WERI-Rb-1 (cell line): ENCODE results near the gene DHX8.

Source experiments
- DNase-seq: peaks from one replicate; pipeline ENCODE4 v3.0.0-alpha.2; 2020
- H3K27ac ChIP-seq: fragments of 250-450 bp; sonication (Bioruptor Pico); 2 replicates; pipeline ENCODE4 v1.5.1; 2020; ENCODE audit warnings: mild to moderate bottlenecking, moderate library complexity
- H3K27me3 ChIP-seq: fragments of 250-450 bp; sonication (Bioruptor Pico); 2 replicates; pipeline ENCODE4 v1.5.1; 2021; ENCODE audit warnings: mild to moderate bottlenecking, low read depth, moderate library complexity; ENCODE audit not compliant: insufficient read depth, severe bottlenecking
- H3K36me3 ChIP-seq: fragments of 250-450 bp; sonication (Bioruptor Pico); 2 replicates; pipeline ENCODE4 v1.5.1; 2020; ENCODE audit warnings: mild to moderate bottlenecking, moderate library complexity
- H3K4me3 ChIP-seq: 2 replicates; pipeline ENCODE4 v1.5.1; 2011; ENCODE audit warnings: low read depth, mild to moderate bottlenecking, control low read depth, low read length
- H3K9me3 ChIP-seq: fragments of 250-450 bp; sonication (Bioruptor Pico); 2 replicates; pipeline ENCODE4 v1.5.1; 2021; ENCODE audit warnings: mild to moderate bottlenecking, moderate library complexity; ENCODE audit not compliant: severe bottlenecking
- TF ChIP-seq, protein P1 (sequence below): IDR thresholded peaks from 2 replicates; pipeline ENCODE4 v1.5.1; 2011; ENCODE audit warnings: low read depth, mild to moderate bottlenecking, control low read depth, inconsistent platforms, low read length

Gene DHX8

GRCh38 chr17:43546319-43547188, 62.8 kb downstream of the DHX8 start, which contains the start of gene ETV4:
ETV4 (minus strand) TSS chr17:43546340; CDS start chr17:43545617, 723 bp downstream.
- Histone ChIP-seq H3K27me3 (peaks cover 54% of the 10 kb centered on the region), H3K9me3 (no peaks in the 10 kb centered on the region), H3K4me3 (peak within 1 kb of the TSS; percentile 49), H3K36me3 (no peaks in the 10 kb centered on the region), H3K27ac (no peak within 1 kb of the TSS)
- DNase-seq: peak; percentile 98
- TF ChIP-seq, protein P1, sequence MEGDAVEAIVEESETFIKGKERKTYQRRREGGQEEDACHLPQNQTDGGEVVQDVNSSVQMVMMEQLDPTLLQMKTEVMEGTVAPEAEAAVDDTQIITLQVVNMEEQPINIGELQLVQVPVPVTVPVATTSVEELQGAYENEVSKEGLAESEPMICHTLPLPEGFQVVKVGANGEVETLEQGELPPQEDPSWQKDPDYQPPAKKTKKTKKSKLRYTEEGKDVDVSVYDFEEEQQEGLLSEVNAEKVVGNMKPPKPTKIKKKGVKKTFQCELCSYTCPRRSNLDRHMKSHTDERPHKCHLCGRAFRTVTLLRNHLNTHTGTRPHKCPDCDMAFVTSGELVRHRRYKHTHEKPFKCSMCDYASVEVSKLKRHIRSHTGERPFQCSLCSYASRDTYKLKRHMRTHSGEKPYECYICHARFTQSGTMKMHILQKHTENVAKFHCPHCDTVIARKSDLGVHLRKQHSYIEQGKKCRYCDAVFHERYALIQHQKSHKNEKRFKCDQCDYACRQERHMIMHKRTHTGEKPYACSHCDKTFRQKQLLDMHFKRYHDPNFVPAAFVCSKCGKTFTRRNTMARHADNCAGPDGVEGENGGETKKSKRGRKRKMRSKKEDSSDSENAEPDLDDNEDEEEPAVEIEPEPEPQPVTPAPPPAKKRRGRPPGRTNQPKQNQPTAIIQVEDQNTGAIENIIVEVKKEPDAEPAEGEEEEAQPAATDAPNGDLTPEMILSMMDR: no peak

GRCh38 chr17:43547189-43547550, 63.4 kb downstream of the DHX8 start:
- H3K27ac ChIP-seq: no peak overlapping the region
- no peak overlapping the region for H3K4me3 ChIP-seq
- no peak for DNase-seq
- TF ChIP-seq, protein P1: no peak
- H3K36me3 ChIP-seq: no peaks in the 10 kb centered on the region
- peaks cover 48% of the 10 kb centered on the region for H3K27me3 ChIP-seq
- H3K9me3 ChIP-seq: no peaks in the 10 kb centered on the region

- no peaks in the 10 kb centered on the region for H3K9me3 ChIP-seq
- no peak overlapping the region for H3K4me3 ChIP-seq
- no peaks in the 10 kb centered on the region for H3K36me3 ChIP-seq
- H3K27ac ChIP-seq: no peak overlapping the region
- TF ChIP-seq, protein P1: no peak
- H3K27me3 ChIP-seq: peaks cover 42% of the 10 kb centered on the region
- DNase-seq: no peak
These were observed 64.0 kb downstream of the DHX8 start for GRCh38 chr17:43547659-43548256.

- Histone ChIP-seq H3K36me3 (no peaks in the 10 kb centered on the region), H3K4me3 (no peak overlapping the region), H3K9me3 (no peaks in the 10 kb centered on the region), H3K27me3 (peaks cover 34% of the 10 kb centered on the region), H3K27ac (no peak overlapping the region)
- DNase-seq: no peak
- TF ChIP-seq, protein P1: no peak
These were observed 65.1 kb downstream of the DHX8 start for GRCh38 chr17:43548689-43549379.

DNA sequence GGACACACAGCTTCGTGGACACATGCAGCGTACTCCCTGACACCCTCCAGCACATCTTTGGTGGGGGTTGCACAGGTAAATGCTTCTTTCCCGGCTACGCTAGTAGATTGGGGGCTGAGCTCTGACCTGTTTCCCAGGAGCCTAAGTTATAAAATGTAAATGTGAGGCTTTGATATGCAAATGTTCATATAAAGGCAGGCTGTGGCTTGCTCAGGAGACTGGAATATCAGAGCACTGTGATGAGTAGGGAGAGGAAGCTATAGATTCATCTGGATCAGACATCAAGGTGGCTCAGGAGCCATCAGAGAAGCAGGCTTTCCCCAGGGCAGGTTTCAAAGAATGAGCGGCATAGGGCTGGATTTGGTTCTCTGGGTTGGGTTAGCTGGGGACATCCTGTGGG, 65.7 kb downstream of the DHX8 start:
- Histone ChIP-seq H3K27me3 (peaks cover 27% of the 10 kb centered on the region), H3K36me3 (no peaks in the 10 kb centered on the region)
- TF ChIP-seq, protein P1: no peak

More for the DNA sequence above, 65.7 kb downstream of the DHX8 start:
- Histone ChIP-seq H3K9me3 (no peaks in the 10 kb centered on the region), H3K27ac (no peak overlapping the region), H3K4me3 (no peak overlapping the region)
- DNase-seq: no peak
